Medulla oblongata (tissue), 1 donor: ENCODE data around the gene G0S2.

Experiments
- DNase-seq: peaks from one replicate; pipeline ENCODE4 v3.0.0-alpha.2; 2015; ENCODE audit errors: extremely low spot score

G0S2 gene

DNA sequence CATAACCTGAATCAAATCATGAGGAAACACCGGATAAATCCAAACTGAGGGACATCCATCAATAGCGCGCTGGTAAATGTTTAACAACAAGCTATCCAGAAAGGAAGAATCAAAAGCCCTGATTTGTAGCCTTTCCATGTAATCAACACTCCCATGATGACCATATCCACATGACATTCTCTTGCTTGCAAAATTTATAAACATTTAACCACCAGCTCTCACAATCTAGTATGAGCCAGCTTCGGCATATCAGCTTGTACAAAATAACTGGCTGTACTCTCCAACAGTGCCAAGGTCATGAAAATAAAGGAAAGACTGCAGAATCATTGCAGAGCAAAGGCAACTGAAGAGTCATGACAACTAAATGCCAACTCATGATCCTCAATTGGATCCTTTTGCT lies 45.1 kb downstream of the G0S2 start:
- no peak for DNase-seq

DNA sequence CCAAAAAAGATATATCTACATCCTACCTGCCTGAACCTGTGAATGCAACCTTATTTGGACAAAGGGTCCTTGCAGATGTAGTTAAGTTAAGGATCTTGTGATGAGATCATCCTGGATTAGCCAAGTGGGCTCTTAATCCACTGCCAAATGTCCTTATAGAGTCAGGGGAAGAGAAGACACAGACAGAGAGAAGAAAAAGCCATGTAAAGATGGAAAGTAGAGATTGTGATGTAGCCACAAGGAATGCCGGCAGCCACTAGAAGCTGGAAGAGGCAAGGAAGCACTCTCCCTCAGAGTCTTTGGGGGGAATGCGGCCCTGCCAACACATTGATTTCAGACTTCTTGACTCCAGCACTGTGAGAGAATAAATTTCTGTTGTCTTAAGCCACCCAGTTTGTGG lies 45.6 kb downstream of the G0S2 start:
- DNase-seq, result no peak

DNA sequence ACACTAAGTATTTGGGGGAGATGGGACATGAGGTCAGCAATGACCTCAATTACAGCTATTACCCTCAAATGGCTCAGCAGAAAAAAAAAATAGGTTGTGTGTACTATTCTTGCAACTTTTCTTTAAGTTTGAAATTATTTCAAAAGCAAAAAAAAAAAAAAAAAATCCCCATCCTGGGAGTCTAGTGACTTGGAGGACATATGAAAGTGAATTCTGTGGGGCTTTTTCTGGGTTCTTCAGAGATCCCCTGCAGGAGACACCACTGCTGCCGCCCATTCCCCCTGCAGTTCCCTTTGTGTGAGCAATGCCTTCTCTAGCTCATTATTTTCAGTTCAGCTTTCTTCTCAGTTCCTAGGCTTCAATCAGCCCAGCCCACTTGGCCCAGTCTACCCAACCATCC lies 46.1 kb downstream of the G0S2 start:
- DNase-seq, result no peak

DNA sequence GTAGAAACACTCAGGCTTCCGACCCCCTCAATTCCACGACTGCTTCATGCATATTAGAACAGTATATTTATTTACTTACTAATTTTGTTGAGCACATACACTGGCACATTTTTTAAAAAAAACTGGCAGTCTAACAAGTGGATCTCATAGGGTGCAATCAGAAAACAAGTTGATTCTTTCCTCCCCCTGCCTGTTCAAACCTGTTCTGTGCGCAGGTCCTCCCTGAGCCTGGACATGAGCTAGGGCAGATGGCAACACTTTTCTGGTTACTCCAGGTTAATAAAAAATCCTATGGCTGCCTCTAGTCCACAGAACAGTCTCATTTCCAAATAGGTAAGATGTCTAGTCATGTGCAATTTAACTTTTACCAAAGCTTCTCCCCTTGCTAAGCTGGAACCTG lies 48.1 kb downstream of the G0S2 start:
- no peak for DNase-seq

DNA sequence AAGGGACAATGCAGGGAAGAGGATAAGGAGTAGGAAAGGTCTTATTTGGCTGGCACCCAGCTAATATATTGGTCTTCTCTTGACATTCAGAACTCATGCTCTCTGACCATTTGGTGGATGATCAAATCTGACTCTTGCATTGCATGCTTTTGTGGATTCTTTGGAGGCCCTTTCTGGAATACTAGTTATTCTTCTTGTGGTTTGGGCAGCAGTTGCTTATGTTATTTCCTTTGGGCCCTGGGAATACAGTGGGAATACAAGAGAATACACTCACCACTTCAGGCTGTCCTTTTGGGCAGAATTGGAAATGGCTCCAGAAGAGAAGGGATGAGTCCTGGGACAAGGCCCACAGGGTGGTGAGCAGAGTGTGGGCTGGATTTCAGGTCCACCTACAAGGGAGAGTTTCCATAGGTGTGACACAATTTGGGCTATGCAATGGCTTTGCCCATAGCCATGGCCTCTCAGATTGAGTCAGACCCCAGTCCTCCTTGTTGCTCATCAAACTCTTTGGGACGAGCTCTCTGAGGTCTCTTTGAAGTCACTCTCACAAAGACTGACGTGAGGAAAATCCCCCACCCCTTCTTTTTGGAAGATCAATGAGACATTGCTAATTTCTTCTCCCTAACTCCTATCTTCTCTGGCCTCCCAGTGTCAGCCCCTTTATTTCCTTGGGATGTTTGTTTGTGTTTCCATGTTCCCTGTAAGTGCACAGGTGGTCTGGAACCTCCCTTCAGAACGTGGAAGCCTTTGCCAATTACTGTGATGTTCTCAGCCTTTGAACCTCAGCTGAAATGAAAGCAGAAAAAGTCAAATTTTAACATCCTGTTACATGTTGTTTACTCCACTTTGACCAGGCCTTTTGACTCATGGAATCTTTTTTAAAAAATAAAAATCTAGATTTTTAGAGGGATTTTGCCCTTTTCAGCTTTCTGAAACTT lies 48.8 kb downstream of the G0S2 start:
- no peak for DNase-seq
